Hepatocyte (in vitro differentiated cells): ENCODE results near the gene SLC51A.

Source experiments
- CTCF ChIP-seq: fragments of 200-600 bp; sonication (generic); IDR thresholded peaks from 2 replicates; pipeline ENCODE4 v1.5.1; 2016; ENCODE audit warnings: antibody characterized with exemption, mild to moderate bottlenecking; ENCODE audit not compliant: poor library complexity
- EZH2 ChIP-seq: fragments of 200-600 bp; sonication (generic); IDR thresholded peaks from 2 replicates; pipeline ENCODE4 v1.6.1; 2016; ENCODE audit warnings: antibody characterized with exemption, mild to moderate bottlenecking, borderline replicate concordance
- EZH2phosphoT487 ChIP-seq: fragments of 200-600 bp; sonication (generic); IDR thresholded peaks from one replicate; pipeline ENCODE4 v1.6.1; 2018; ENCODE audit warnings: antibody characterized with exemption, mild to moderate bottlenecking, low read depth, moderate library complexity; ENCODE audit not compliant: unreplicated experiment, severe bottlenecking

- TF ChIP-seq CTCF: no peak
- no peak for TF ChIP-seq EZH2
- no peak for TF ChIP-seq EZH2phosphoT487
These were observed 64.5 kb downstream of the SLC51A start for GRCh38 chr3:196280689-196281440.
